HG03354 (cell line): Measurements from ENCODE around the gene MTNR1B.

Source experiments
- ATAC-seq: cut with Tn5 transposase; IDR thresholded peaks from one replicate; pipeline ENCODE4 v1.9.1; 2021; ENCODE audit warnings: mild to moderate bottlenecking; ENCODE audit not compliant: unreplicated experiment, poor library complexity, severe bottlenecking

Gene MTNR1B

DNA sequence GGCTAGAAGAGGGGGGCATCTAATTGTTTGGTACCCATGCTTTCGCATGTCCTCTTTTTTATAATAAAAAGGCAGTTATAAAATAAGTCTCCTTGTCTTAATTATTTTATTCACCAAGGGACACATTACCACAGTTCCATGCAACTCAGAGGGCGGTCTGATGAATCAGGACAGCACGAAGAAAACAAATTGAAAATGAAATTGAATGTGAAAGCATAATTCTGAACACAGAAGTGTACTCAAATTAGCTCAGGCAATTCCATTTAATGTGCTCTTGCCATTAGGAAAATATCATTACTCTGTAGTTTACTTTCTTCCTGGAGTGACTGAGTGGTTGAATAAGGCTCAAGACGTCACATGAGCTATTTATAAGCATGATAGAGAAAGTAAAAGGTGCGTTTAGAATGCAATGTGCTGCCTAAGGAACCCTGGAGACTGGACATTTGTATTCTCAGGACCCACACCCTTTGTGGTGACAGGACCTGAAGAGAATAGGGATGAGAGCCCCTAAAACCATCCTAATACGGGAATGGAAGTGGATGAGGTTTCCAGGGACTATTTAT lies 59.6 kb downstream of the MTNR1B start:
- ATAC-seq, result no peak

GRCh38 chr11:93031386-93031785 lies 61.9 kb downstream of the MTNR1B start:
- ATAC-seq, result no peak
